HG02938 (cell line): ENCODE results near the gene PCYT2.

Source experiments
- ATAC-seq: cut with Tn5 transposase; IDR thresholded peaks from one replicate; pipeline ENCODE4 v1.9.1; 2021; ENCODE audit warnings: mild to moderate bottlenecking, moderate library complexity; ENCODE audit not compliant: unreplicated experiment

The PCYT2 gene

GRCh38 chr17:81944858-81945257 is 33.7 kb upstream of the PCYT2 start:
- no peak for ATAC-seq

- ATAC-seq: no peak
Measured at GRCh38 chr17:81942167-81942553, 31.0 kb upstream of the PCYT2 start.

GRCh38 chr17:81941484-81942166 is 30.4 kb upstream of the PCYT2 start:
- ATAC-seq: no peak

- ATAC-seq: no peak
Measured at GRCh38 chr17:81940538-81941483, 29.6 kb upstream of the PCYT2 start.

GRCh38 chr17:81939881-81940385 is 28.7 kb upstream of the PCYT2 start:
- no peak for ATAC-seq

GRCh38 chr17:81939218-81939617 is 28.0 kb upstream of the PCYT2 start:
- no peak for ATAC-seq

GRCh38 chr17:81935709-81936084 is 24.5 kb upstream of the PCYT2 start:
- no peak for ATAC-seq

GRCh38 chr17:81934850-81935708 is 23.9 kb upstream of the PCYT2 start:
- no peak for ATAC-seq

- ATAC-seq: no peak
Measured at GRCh38 chr17:81934098-81934757, 23.0 kb upstream of the PCYT2 start.

- ATAC-seq: no peak
Measured at GRCh38 chr17:81933178-81933699, 22.0 kb upstream of the PCYT2 start.

GRCh38 chr17:81932333-81932983 is 21.3 kb upstream of the PCYT2 start:
- no peak for ATAC-seq

- no peak for ATAC-seq
Measured at GRCh38 chr17:81931557-81932332, 20.5 kb upstream of the PCYT2 start.

- no peak for ATAC-seq
Measured at GRCh38 chr17:81931189-81931556, 20.0 kb upstream of the PCYT2 start.

- no peak for ATAC-seq
Measured at GRCh38 chr17:81930142-81931125, 19.2 kb upstream of the PCYT2 start.

GRCh38 chr17:81929253-81930141 is 18.3 kb upstream of the PCYT2 start:
- no peak for ATAC-seq

- ATAC-seq: no peak
Measured at GRCh38 chr17:81928544-81929252, 17.5 kb upstream of the PCYT2 start.
